Left forelimb (tissue), 1 donor: ENCODE results near the gene CSMD2.

Source experiments
- DNase-seq: peaks from one replicate; pipeline ENCODE4 v3.0.0-alpha.2; 2018; ENCODE audit warnings: low spot score

Gene CSMD2

GRCh38 chr1:33635336-33636012, 529.6 kb downstream of the CSMD2 start:
- no peak for DNase-seq

- no peak for DNase-seq
Measured at GRCh38 chr1:33634806-33635205, 530.2 kb downstream of the CSMD2 start.

GRCh38 chr1:33634143-33634542, 530.9 kb downstream of the CSMD2 start:
- DNase-seq, result no peak

GRCh38 chr1:33633019-33633801, 531.8 kb downstream of the CSMD2 start:
- DNase-seq, result peak; percentile 87

GRCh38 chr1:33630686-33631085, 534.3 kb downstream of the CSMD2 start:
- no peak for DNase-seq

GRCh38 chr1:33626801-33627200, 538.2 kb downstream of the CSMD2 start:
- DNase-seq, result no peak

- DNase-seq, result no peak
Measured at GRCh38 chr1:33624991-33625870, 539.8 kb downstream of the CSMD2 start.

GRCh38 chr1:33624261-33624990, 540.6 kb downstream of the CSMD2 start:
- DNase-seq, result no peak

GRCh38 chr1:33623811-33624210, 541.2 kb downstream of the CSMD2 start:
- DNase-seq, result no peak

- DNase-seq, result no peak
Measured at GRCh38 chr1:33622757-33623156, 542.3 kb downstream of the CSMD2 start.

- no peak for DNase-seq
Measured at GRCh38 chr1:33618636-33619035, 546.4 kb downstream of the CSMD2 start.

GRCh38 chr1:33617451-33617850, 547.6 kb downstream of the CSMD2 start:
- no peak for DNase-seq

- no peak for DNase-seq
Measured at GRCh38 chr1:33616780-33617179, 548.2 kb downstream of the CSMD2 start.

GRCh38 chr1:33615546-33615945, 549.5 kb downstream of the CSMD2 start:
- no peak for DNase-seq

- no peak for DNase-seq
Measured at GRCh38 chr1:33610864-33611455, 554.1 kb downstream of the CSMD2 start.

- DNase-seq, result no peak
Measured at GRCh38 chr1:33610391-33610790, 554.6 kb downstream of the CSMD2 start.

- no peak for DNase-seq
Measured at GRCh38 chr1:33609739-33610138, 555.3 kb downstream of the CSMD2 start.

- no peak for DNase-seq
Measured at GRCh38 chr1:33608825-33609400, 556.1 kb downstream of the CSMD2 start.

GRCh38 chr1:33607444-33608005, 557.5 kb downstream of the CSMD2 start:
- DNase-seq, result no peak

- DNase-seq, result no peak
Measured at GRCh38 chr1:33606272-33606671, 558.8 kb downstream of the CSMD2 start.

- no peak for DNase-seq
Measured at GRCh38 chr1:33602271-33602670, 562.8 kb downstream of the CSMD2 start.
